IMR-90 (cell line): Measurements from ENCODE around the gene ITFG1.

Experiments used
- CEBPB ChIP-seq: IDR thresholded peaks from 2 replicates; pipeline ENCODE4 v1.6.1; 2012; ENCODE audit warnings: low read depth, low read length, improper control_type of control experiment
- CHD1 ChIP-seq: IDR thresholded peaks from 2 replicates; pipeline ENCODE4 v1.6.1; 2012; ENCODE audit warnings: low read depth, low read length, improper control_type of control experiment
- MAFK ChIP-seq: IDR thresholded peaks from 2 replicates; pipeline ENCODE4 v1.6.1; 2012; ENCODE audit warnings: low read depth, low read length, improper control_type of control experiment
- MAZ ChIP-seq: IDR thresholded peaks from 2 replicates; pipeline ENCODE4 v1.6.1; 2012; ENCODE audit warnings: low read depth, mild to moderate bottlenecking, low read length, improper control_type of control experiment, moderate library complexity, borderline replicate concordance
- MXI1 ChIP-seq: IDR thresholded peaks from 2 replicates; pipeline ENCODE4 v1.6.1; 2012; ENCODE audit warnings: low read depth, mild to moderate bottlenecking, low read length, moderate library complexity, borderline replicate concordance
- NFE2L2 ChIP-seq: fragments of 150-350 bp; IDR thresholded peaks from 2 replicates; pipeline ENCODE4 v1.6.1; 2016; ENCODE audit warnings: low read depth, mild to moderate bottlenecking, low read length
- POLR2A ChIP-seq: IDR thresholded peaks from 2 replicates; pipeline ENCODE4 v1.6.1; 2012; ENCODE audit warnings: mild to moderate bottlenecking, low read depth, low read length
- RAD21 ChIP-seq: IDR thresholded peaks from 2 replicates; pipeline ENCODE4 v1.6.1; 2012; ENCODE audit warnings: low read length, improper control_type of control experiment
- RCOR1 ChIP-seq: IDR thresholded peaks from 2 replicates; pipeline ENCODE4 v1.6.1; 2012; ENCODE audit warnings: mild to moderate bottlenecking, low read length, improper control_type of control experiment; ENCODE audit not compliant: insufficient replicate concordance
- RFX5 ChIP-seq: IDR thresholded peaks from 2 replicates; pipeline ENCODE4 v1.8.0; 2012; ENCODE audit warnings: low read depth, mild to moderate bottlenecking, low read length, moderate library complexity
- SMC3 ChIP-seq: fragments of 150-350 bp; IDR thresholded peaks from 2 replicates; pipeline ENCODE4 v1.6.1; 2016; ENCODE audit warnings: low read depth, mild to moderate bottlenecking, antibody characterized with exemption, low read length, moderate library complexity
- USF2 ChIP-seq: fragments of 150-350 bp; IDR thresholded peaks from 2 replicates; pipeline ENCODE4 v1.6.1; 2017; ENCODE audit warnings: mild to moderate bottlenecking, antibody characterized with exemption, low read length, low read depth
- TF ChIP-seq, protein P1 (sequence below): conservative IDR thresholded peaks from 2 replicates; pipeline ENCODE4 v1.5.1; 2012; ENCODE audit warnings: mild to moderate bottlenecking, low read depth, low read length, improper control_type of control experiment

DNA sequence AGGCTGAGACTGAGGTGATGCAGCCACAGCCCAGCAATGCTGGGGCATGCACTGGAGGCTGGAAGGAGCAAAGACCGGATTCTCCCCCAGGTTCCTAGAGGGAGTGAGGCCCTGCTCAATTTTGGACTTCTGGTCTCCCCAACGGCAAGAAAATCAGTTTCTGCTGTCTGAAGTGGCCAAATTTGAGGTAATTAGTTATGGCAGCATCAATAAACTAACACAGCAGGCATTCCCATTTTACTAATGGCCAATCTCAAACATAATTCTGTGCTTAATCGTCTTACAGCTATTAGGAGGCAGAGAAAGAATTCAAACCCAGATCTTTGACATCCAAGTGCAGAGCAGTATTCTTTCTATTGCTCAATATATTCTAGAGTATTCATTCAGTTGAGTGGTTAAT lies 333.3 kb downstream of the ITFG1 start:
- TF ChIP-seq, protein P1, sequence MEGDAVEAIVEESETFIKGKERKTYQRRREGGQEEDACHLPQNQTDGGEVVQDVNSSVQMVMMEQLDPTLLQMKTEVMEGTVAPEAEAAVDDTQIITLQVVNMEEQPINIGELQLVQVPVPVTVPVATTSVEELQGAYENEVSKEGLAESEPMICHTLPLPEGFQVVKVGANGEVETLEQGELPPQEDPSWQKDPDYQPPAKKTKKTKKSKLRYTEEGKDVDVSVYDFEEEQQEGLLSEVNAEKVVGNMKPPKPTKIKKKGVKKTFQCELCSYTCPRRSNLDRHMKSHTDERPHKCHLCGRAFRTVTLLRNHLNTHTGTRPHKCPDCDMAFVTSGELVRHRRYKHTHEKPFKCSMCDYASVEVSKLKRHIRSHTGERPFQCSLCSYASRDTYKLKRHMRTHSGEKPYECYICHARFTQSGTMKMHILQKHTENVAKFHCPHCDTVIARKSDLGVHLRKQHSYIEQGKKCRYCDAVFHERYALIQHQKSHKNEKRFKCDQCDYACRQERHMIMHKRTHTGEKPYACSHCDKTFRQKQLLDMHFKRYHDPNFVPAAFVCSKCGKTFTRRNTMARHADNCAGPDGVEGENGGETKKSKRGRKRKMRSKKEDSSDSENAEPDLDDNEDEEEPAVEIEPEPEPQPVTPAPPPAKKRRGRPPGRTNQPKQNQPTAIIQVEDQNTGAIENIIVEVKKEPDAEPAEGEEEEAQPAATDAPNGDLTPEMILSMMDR: no peak
- TF ChIP-seq CEBPB (no peak), RFX5 (no peak), POLR2A (no peak), USF2 (no peak), SMC3 (no peak), MAFK (no peak), RCOR1 (no peak), MXI1 (no peak), CHD1 (no peak), RAD21 (no peak), NFE2L2 (no peak), MAZ (no peak)
